22Rv1 (cell line): Measurements from ENCODE around the gene ERGIC2.

ENCODE experiments used
- H3K27ac ChIP-seq: fragments of 450-650 bp; 2 replicates; pipeline ENCODE4 v1.5.1; 2017
- CTCF ChIP-seq: fragments of 450-650 bp; IDR thresholded peaks from 2 replicates; pipeline ENCODE4 v1.5.1; 2017; ENCODE audit warnings: mild to moderate bottlenecking
- ZFX ChIP-seq: fragments of 450-650 bp; IDR thresholded peaks from 2 replicates; pipeline ENCODE4 v1.6.1; 2017; ENCODE audit warnings: antibody characterized with exemption, borderline replicate concordance

The ERGIC2 gene

GRCh38 chr12:29365091-29365490 is 15.9 kb downstream of the ERGIC2 start:
- H3K27ac ChIP-seq, result no peak overlapping the region

GRCh38 chr12:29354954-29355353 is 26.0 kb downstream of the ERGIC2 start:
- no peak overlapping the region for H3K27ac ChIP-seq
- TF ChIP-seq CTCF, result no peak
- no peak for TF ChIP-seq ZFX

More at GRCh38 chr12:29365091-29365490, 15.9 kb downstream of the ERGIC2 start:
- TF ChIP-seq CTCF (no peak), ZFX (no peak)

GRCh38 chr12:29350080-29350479 is 30.9 kb downstream of the ERGIC2 start:
- TF ChIP-seq ZFX (no peak), CTCF (no peak)
- H3K27ac ChIP-seq, result no peak overlapping the region

GRCh38 chr12:29346769-29347421 is 34.1 kb downstream of the ERGIC2 start:
- no peak overlapping the region for H3K27ac ChIP-seq
- TF ChIP-seq ZFX, result no peak
- no peak for TF ChIP-seq CTCF

GRCh38 chr12:29343022-29343799 is 37.8 kb downstream of the ERGIC2 start:
- TF ChIP-seq CTCF, result no peak
- TF ChIP-seq ZFX, result no peak

GRCh38 chr12:29337325-29337724 is 43.6 kb downstream of the ERGIC2 start:
- TF ChIP-seq ZFX (no peak), CTCF (no peak)
- no peak overlapping the region for H3K27ac ChIP-seq

More at GRCh38 chr12:29343022-29343799, 37.8 kb downstream of the ERGIC2 start:
- H3K27ac ChIP-seq, result 0 out of 2 replicates have a peak overlapping the region, but pooled peaks have one; percentile 1

GRCh38 chr12:29334937-29335336 is 46.0 kb downstream of the ERGIC2 start:
- TF ChIP-seq ZFX (no peak), CTCF (no peak)
- H3K27ac ChIP-seq, result no peak overlapping the region
